ENCODE measurements around the gene KCNA10.

Gene KCNA10

DNA sequence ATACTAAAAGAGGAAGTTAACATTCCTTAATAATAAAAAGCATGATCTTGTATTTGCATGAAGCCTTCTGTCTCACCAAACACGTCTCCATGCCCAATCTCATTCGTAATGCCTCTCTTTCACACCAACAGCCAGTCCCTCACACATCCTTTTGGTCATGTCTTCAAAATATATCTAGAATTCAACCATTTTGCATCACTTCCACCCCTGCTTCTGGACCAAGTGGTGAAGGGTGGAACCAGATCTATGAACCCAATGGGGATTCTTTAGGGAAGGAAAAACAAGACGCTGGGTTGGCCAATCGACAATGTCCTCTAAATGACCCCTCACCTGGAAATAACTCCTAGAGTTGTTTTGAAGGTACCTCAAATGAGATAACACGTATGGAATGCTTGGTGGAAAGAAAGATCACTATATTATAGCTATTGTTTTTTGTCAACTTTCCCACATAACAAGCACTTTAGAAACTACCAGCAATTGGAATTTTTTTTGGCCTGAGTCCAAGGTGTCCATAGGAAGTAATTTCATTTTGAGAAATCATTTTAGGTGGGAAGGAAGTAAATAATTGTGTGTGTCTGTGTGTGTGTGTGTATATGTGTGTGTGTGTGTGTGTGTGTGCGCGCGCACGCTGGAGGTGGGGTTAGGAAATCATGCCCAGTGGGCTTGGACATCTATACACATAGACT lies at the start of gene KCNA10:
Gene KCNA10, minus strand, starts transcription at position 51 of the 686 bp plus-strand sequence. CDS start 388 bp downstream, outside the sequence.
- no peak for DNase-seq

DNA sequence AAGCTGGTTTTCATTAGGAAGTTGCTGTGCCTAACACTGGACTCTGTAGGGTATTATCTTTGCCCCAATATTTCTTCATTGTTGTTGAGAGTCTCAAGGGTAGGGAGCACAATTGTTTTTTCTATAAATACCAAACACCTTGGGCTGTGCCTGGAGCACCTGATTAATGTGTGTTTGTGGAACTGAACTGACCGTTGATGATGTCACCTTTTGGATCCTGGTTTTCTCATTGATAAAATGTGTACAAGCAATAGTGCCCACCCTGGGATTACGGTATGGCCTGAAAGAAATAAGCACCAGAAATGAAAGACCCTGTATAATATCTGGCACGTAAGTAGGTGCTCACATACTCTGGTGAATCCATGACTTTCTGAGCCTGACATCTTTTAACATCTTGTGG lies 47.9 kb upstream of the KCNA10 start:
- no peak for DNase-seq

DNA sequence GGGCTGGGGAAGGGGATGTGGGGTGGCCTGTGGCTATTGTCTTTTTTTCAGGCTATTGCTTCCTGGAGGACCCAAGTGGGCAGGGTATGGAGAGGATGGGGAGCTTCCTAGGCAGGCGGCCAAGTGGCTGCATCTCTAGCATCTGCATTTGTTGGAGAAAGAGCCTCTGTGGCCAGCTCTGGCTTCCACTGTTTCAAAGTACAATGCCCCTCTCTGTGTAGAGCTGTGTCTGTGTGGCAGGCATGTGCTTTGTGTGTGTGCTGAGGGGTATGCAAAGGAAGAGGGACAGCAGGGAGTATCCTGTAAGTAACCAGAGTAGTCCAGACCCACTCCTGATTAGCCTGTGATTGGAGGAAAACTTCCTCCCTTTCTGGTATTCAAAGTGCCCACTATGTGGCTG lies 46.6 kb upstream of the KCNA10 start:
- DNase-seq, result no peak

DNA sequence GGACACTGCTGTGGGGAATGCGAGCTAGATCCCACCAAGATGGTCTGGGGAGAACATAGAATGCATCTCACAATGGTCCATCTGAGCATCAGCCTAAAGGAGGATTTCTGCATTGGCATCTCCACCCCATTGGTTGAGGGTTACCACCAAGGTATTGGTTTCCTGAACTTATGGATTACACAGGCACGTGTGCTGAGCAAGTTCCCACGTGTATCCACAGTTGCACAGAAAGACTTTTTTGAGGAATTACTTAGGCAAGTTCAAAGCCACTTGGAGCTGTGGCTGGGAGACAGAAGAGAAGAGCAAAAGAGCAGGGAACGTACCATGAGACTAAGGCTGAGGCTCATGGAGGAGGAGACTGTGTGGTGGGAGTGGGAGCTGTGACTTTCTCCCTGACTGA lies 44.1 kb upstream of the KCNA10 start:
- DNase-seq, result no peak

DNA sequence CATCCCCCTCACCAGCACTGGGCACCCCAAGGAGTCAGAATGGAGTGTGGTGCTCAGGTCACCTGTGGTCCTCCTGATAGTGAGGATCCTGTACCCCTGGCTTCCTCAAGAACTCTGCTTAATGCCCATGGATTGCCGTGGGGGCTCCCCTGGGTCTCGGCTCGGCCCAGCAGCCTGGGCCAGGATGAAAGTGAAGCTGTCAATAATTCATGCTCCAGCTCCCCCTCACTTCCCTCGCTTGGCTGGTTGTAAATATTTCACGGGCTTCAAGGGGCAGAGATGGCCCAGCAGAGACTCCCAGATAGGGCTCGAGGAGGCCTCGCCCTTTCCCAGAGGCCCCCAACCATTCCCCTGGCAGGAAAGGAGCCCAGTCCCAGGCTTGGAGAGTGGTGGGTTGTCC lies 42.6 kb upstream of the KCNA10 start:
- no peak for DNase-seq

DNA sequence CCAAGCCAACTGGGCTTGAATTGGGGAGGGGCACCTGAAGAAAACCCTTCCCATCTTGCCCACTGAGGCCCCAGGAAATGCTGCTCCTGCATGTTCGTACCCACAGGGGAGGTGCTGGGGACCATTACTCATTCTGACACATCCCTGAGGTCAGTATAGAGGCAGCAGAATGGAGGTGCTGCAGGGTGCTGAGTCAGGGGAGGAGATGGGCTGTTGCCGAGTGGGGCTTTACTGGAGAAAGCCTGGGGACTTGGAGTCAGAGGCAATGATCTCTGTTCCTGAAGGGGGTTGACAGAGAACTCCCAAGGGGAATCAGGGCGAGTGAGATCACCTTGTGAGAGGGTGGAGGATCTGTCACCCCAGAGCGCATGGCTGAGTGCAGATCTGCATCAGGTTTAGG lies 40.2 kb upstream of the KCNA10 start:
- DNase-seq, result no peak

DNA sequence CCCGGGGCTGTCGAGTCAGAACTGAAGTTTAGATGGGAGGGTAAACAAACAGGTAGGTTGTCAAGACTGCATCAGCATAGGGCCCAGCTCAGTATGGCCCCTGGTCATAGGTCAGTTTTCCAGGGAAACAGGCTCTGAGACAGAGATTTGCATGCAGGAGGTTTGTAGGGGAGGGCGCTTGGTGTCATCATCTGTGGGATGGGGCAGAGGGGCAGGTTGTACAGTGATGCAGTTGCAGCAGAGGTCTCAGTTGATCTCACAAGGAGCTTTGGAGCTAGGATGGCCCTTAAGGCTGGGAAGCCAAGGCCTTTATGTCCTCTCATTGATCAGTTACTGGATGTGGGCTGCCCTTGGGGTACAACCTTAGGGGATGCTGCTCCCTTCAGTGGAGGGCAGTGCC lies 38.5 kb upstream of the KCNA10 start:
- DNase-seq, result no peak

DNA sequence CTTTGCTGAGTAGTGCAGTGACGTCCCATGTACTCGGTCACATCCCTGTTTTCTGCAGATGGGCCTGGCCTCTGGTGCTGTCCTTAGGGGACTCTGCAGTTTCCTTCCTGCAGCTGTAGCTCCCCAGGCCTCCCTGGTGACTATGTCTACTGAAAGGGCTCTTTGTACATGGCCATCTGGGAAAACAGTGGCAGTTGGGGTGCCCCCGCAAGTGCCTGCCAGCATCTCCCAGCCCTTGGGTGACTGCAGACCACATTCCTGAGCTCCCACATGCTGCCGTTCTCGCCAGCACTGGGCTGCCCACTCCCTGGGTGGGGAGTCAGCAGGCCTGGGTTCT lies 37.5 kb upstream of the KCNA10 start:
- no peak for DNase-seq

DNA sequence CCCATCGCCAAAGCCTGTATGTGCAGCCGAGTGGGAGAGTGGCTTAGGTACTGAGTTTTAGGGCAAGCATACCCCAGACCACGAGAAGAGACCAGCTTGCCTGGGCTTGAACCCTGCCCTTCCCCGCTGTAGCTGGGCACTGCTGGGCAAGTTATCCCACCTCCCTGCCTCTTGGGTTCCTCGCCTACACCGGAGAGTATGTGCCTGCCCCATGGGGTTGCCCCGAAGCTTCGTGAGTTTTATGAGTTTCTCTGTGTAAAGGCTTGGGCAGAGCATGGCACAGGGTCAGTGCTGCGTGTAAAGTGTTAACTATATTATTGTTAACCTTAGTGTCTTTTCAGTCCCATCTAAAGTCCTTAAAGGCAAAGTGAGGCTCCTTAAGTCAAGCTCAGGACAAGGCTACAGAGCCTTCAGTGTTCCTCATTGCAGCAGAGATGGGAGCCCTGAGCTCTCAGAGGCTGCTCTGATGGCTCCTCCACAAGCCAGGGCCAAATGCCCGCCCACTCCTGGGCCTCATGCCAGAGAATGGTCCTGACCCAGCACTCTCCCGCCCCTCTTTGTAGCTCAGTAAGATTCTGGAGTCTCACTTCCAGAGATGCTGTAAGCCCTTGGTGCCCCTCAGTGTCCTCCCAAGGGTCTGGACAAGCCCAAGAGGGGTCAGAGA lies 37.0 kb upstream of the KCNA10 start:
- no peak for DNase-seq

DNA sequence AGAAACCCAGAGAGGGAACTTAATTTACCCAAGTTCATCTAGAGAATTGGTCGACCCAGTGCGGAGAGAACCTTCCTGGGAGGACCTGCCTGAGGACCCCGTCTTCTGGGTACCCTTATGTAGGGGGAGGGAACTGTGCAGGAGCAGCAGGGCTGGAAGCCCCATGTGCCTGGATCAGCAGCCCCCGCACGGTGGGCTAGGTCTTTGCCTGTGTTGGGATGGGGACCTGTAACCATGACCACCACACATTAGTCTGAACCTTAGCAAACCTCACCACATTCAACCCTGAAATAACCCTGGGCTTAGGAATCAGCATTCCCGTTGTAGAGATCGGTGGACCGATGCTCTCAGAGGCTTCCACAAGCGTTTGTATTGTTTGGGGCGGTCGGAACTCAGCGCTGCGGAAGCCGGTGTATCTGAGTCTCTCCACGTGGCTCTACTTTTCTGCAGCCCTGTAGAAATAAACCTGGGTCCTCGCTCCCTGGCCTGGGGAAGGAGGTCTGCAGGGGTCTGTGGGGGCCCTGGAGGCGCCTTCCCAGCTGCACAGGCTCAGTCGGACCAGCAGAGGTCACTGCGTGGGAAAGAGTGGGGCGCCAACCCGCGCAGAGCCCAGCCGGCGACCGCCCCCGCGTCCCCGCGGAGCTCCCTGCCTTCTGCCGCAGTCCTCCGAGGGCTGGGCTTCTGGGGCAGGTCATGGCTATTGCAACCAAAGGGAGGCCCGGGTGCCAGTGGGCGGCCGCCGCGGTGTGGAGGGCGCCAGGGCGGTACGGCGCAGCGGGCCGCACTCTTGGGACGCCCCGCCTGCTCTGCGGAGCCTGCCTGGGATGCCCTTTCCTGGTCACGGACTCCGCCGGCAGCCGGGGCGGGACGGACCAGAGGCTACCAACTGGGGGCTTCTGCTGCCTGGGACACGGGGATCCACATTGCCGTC lies 36.2 kb upstream of the KCNA10 start:
- peak; percentile 46 for DNase-seq

DNA sequence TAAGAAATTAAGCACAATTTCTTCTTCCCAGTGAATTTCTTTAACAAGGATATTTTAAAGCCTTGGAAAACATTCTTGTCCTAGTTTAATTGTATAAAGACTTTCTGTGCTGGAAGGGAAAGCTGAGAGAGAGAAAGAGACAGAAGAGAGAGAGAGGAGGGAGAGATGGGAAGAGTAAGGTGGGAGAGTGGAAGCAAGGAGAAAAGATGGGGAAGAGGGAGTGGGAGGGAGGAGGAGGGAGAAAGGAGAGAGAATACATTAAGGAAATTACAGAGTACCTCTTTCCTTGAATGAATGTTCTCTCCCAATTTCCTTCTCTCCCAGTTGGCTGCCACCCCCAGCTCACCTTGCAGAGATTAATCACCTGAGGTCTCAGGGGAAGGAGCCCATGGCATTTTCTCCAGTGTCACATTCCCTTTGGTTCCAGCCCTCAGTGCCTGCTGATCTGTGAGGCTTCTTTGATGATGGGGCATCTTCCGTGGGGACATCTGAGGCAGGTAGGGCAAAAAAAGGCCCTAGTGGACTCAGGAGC lies 32.4 kb upstream of the KCNA10 start:
- no peak for DNase-seq

DNA sequence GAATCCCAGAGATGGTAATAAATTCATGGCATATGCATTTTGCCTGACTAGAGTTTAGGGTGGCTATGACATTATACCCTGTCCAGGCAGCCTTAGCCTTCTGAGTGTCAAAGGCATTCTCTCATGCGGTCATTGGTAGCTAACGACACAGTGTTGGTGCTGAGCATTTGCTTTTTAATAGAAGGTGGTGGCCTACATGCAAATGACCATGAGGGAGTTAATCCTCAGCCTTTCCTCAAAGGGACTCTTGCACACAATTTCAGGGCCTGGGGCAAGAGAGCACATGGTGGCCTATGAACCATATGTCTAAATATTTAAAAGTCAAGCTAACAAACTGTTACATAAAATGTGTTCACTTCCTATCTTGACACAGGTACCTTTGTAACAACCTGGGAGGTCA lies 30.9 kb upstream of the KCNA10 start:
- no peak for DNase-seq

DNA sequence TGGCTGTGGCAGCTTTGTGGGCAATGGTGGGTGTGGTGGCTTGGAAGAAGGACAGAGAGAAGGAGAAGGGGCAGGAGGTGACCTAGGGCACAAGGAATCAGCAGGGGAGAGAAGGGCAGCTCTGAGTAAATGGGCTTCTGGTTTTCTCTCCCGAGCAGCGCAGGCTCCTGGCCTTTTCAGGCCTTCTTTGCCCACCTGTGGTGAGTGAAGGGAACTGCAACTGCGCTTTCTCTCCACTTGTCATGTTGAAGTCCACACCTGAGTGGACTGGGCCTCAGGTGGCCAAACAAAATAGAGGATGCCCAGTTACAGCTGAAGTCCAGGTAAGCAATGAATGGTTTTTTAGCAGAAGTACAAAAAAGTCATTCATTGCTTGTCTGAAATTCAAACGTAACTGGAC lies 29.4 kb upstream of the KCNA10 start:
- DNase-seq, result no peak

DNA sequence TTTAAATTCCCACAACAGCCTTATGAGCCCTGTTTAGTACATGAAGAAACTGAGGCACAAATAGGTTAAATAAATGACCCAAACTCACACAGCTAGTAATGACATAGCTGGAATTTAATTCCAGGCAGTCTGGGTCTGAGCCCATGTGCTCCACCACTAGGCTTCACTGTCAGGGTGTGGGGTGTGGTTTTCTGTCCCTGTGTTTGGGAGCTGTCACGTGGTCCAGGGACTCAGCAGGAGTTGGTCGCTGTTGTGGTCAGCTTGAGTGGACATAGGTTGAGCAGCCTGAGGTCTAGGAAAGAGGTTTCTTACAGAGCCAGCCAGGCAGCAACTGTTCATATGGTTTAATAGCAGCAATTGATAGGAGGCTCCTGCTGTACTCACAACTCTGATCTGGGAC lies 28.0 kb upstream of the KCNA10 start:
- no peak for DNase-seq

DNA sequence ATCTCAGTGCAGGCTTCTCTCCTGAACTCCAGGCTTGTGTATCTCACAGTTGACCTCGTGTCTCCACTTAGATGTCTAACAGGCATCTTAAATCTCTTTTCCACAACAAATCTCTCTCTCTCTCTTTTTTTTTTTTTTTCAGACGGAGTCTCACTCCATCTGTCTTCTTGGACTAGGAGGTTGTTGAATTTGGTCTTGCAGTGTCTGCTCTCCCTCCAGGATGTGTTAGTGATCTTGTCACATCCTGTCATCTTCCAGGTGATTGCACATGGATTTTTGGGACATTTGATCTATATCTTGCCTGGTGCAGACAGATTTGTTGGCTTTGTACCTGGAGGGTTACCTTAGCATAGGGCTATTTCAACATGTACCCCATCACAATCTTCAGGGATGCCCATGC lies 26.5 kb upstream of the KCNA10 start:
- DNase-seq, result no peak

DNA sequence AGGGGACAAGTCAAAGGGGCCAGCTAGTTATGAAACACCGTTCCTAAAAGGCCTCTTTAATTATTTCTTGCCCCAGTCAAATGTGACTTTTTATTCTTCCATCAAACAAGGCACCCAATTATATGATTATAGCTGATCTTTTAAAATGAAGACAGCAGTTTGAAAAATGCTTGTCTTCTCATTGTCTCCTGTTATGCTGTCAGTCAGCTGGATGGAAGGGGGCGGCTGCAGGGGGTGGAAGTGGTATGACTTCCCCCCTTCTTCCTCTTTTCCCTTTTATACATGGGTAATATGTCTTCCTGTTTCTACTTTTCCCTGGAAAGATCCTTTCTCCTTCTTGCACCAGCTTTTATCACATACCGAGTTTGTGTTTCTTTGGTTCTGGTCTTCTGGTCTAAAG lies 25.8 kb upstream of the KCNA10 start:
- DNase-seq, result no peak

DNA sequence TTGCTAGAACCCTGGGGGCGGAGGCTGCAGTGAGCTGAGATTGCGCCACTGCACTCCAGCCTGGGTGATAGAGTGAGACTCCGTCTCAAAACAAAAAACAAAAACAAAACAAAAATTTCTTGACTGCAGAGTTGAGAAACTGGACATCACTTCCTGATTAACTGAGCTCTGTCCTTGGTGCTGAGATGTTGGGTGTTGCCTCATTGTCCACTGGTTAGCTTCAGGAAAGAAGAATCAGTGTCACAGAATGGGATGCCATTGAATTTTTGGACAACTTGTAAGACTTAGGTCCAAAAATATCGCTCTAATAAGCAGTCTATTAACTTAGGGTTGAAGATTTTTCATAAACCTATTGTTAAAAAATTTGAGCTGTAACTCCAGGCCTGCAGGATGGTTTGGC lies 23.8 kb upstream of the KCNA10 start:
- DNase-seq, result no peak

DNA sequence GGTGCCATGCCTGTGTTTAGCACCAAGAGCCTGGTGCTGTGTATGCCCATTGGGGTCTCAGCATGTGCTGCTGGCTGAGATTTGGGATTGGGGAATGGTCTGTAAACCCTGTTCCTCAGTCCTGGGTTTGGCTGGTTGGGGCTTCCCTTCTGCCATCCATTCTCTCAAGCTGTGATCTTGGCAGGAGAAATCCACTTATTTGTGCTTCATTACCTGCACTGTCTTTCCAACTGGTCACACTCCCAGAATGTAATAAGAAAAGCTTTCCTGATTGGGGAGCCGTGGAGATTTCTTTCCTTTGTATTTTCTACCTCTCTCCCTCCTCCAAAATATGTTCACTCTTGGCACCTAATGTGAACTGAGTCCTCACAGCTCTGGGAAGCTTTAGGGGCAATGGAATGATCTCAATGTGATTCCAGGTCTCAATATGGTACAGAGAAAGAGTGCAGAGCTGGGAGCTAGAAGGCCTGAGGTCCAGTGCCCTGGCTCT lies 23.0 kb upstream of the KCNA10 start:
- DNase-seq, result no peak

DNA sequence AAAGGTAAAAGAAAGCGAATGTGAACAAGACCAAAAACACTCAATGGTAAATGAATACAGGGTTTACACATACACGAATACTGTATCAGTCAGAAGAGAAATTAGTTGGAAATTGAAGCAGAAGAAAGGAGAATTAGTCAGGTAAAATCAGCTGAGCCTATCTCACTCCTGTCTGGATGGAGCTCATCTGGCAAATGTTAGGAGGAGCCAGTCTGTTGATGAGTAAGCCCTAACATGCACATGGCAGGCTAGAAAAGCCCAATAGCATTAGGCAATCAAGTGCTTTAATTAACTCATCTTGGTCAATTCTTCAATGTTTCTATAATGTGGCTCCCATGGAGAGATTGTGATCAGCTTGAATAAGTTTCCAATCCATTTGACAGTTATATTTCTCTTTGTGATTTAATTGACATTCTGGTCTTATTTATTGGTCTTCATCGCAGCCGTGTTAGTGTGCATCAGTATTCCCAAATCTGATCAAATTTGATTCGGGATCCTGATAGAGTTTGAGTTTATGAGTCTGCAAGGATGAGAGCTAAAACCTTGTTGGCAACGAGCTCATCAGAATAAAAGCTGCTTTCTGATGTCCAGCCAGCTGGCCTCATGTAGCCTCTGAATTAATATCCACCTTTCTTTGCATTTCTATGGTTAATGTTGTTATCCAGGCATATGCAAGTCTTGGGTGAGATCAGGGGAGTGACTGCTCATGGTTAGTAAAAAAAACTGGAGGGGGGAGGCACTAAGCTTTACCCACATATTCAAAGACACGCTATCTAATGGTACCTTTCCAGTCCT lies 22.1 kb upstream of the KCNA10 start:
- no peak for DNase-seq

DNA sequence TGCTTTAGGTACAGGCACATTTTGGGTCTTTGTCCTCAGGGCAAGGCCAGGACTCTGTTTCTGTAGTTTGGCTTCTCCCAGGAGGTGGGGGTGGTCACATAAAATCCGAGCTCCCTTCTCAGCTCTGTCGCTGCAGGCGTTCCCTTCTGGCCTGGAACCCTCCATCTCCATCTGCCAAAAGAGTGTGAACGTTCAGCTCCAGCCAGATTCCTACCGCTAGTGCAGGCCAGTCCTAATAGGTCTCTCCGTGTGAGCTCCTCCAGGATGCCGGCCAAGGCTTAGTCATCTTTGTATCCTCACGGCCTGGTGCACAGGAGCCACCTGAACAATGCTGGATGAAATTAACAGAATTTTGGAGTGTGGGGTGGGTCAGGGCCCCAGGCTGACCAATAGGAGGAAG lies 19.9 kb upstream of the KCNA10 start:
- no peak for DNase-seq

DNA sequence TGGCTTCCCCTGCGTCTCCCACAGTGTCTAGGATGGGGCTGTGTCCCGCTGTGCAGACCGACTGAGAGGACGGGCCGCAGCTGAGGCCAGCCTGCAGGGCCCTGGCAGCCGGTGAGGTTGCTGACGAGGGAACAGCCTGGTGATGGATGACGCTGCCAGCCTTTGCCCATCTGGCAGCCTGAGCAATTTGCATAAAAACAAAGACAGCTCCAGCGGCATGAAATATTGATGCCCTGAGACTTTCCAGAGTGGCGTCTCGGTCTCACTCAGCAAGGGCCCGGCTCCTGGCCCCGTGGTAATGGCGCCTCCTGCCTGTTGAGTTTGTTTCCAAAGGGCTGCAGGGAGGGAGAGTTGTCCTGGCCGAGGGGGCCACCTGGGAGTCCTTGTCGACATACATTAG lies 19.1 kb upstream of the KCNA10 start:
- DNase-seq, result no peak

DNA sequence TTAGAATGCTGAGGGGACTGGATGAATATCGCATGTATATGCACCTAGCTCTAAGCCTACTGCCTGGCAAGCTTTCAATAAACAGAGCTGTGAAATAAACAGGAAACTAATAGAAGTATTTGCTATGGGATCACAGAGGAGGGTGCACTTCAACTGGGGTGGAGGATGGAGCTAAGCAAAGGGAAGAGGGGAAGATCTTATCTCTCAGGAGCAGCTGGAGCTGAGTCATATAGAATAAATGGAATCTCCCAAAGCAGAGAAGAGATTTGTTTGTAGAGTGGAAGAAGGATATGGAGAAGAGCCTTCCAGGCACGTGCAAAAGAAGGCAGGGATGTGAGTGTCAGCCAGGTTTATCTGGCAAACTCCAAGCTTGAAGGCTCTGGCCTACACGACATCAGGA lies 17.0 kb upstream of the KCNA10 start:
- DNase-seq, result no peak

DNA sequence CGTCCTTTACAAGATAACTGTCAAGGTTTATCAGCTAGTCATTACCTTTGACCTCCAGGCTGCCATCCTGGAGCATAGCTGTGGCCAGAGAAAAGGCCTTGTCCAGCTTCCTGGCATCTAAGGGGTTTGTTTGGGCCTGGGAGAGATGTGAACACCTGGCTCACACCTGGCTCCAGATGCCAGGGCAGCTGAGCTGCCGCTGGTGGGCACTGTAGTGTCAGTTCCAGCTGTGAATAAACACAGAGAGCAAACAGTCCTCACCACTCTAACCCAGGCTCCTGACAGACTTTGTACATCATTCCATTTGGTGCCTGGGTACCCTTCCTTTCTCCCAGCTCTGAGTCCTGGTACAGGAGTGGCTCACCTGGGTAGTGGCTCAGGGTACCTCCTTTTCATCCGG lies 14.3 kb upstream of the KCNA10 start:
- no peak for DNase-seq
